GM20000 (cell line): ENCODE measurements around the gene ATG5.

ENCODE experiments used
- DNase-seq: peaks from one replicate; pipeline ENCODE4 v3.0.0; 2012; ENCODE audit warnings: low spot score
- CTCF ChIP-seq: IDR thresholded peaks from 2 replicates; pipeline ENCODE4 v1.5.1; 2012; ENCODE audit warnings: mild to moderate bottlenecking, control low read depth; ENCODE audit errors: extremely low read depth, missing control alignments

Gene ATG5

GRCh38 chr6:106199331-106199730 lies 126.2 kb downstream of the ATG5 start:
- no peak for TF ChIP-seq CTCF
- DNase-seq, result no peak

- TF ChIP-seq CTCF, result no peak
- no peak for DNase-seq
Observed at GRCh38 chr6:106197441-106197840, 128.1 kb downstream of the ATG5 start.

GRCh38 chr6:106194949-106195921 lies 130.3 kb downstream of the ATG5 start:
- TF ChIP-seq CTCF, result no peak
- no peak for DNase-seq

GRCh38 chr6:106192824-106193223 lies 132.7 kb downstream of the ATG5 start:
- no peak for TF ChIP-seq CTCF
- no peak for DNase-seq

GRCh38 chr6:106188104-106188794 lies 137.3 kb downstream of the ATG5 start:
- no peak for DNase-seq
- TF ChIP-seq CTCF, result no peak

GRCh38 chr6:106187424-106187982 lies 138.1 kb downstream of the ATG5 start:
- TF ChIP-seq CTCF, result no peak
- DNase-seq, result no peak

GRCh38 chr6:106186714-106187113 lies 138.8 kb downstream of the ATG5 start:
- DNase-seq, result no peak
- no peak for TF ChIP-seq CTCF
